GM19099 (cell line): ENCODE measurements around the gene KCNK18.

Experiments used
- POLR2A ChIP-seq: IDR thresholded peaks from 3 replicates; pipeline ENCODE4 v1.6.1; 2011; ENCODE audit warnings: low read depth; ENCODE audit not compliant: insufficient read length; ENCODE audit errors: extremely low read depth

KCNK18 gene

GRCh38 chr10:117226813-117227451, 29.6 kb downstream of the KCNK18 start:
- no peak for TF ChIP-seq POLR2A

- TF ChIP-seq POLR2A: no peak
Measured at GRCh38 chr10:117228210-117228609, 30.9 kb downstream of the KCNK18 start.

GRCh38 chr10:117237401-117237991, 40.2 kb downstream of the KCNK18 start:
- TF ChIP-seq POLR2A: no peak

- no peak for TF ChIP-seq POLR2A
Measured at GRCh38 chr10:117239051-117239450, 41.8 kb downstream of the KCNK18 start.

GRCh38 chr10:117239721-117240620, 42.7 kb downstream of the KCNK18 start:
- no peak for TF ChIP-seq POLR2A

- TF ChIP-seq POLR2A: no peak
Measured at GRCh38 chr10:117240621-117241529, 43.6 kb downstream of the KCNK18 start, which contains the start of gene SLC18A2. SLC18A2 (plus strand) TSS chr10:117241114; CDS start chr10:117241694, 580 bp downstream.

- no peak for TF ChIP-seq POLR2A
Measured at GRCh38 chr10:117241541-117242462, 44.5 kb downstream of the KCNK18 start.

- TF ChIP-seq POLR2A: no peak
Measured at GRCh38 chr10:117242463-117242832, 45.2 kb downstream of the KCNK18 start.

- TF ChIP-seq POLR2A: no peak
Measured at GRCh38 chr10:117246997-117247671, 49.8 kb downstream of the KCNK18 start.

- no peak for TF ChIP-seq POLR2A
Measured at GRCh38 chr10:117248750-117249465, 51.6 kb downstream of the KCNK18 start.

GRCh38 chr10:117249493-117250093, 52.3 kb downstream of the KCNK18 start:
- TF ChIP-seq POLR2A: no peak

GRCh38 chr10:117250411-117250810, 53.1 kb downstream of the KCNK18 start:
- TF ChIP-seq POLR2A: no peak

- TF ChIP-seq POLR2A: no peak
Measured at GRCh38 chr10:117253908-117254307, 56.6 kb downstream of the KCNK18 start.

GRCh38 chr10:117254338-117254737, 57.0 kb downstream of the KCNK18 start:
- no peak for TF ChIP-seq POLR2A
